ENCODE results near the gene IL27RA.

DNA sequence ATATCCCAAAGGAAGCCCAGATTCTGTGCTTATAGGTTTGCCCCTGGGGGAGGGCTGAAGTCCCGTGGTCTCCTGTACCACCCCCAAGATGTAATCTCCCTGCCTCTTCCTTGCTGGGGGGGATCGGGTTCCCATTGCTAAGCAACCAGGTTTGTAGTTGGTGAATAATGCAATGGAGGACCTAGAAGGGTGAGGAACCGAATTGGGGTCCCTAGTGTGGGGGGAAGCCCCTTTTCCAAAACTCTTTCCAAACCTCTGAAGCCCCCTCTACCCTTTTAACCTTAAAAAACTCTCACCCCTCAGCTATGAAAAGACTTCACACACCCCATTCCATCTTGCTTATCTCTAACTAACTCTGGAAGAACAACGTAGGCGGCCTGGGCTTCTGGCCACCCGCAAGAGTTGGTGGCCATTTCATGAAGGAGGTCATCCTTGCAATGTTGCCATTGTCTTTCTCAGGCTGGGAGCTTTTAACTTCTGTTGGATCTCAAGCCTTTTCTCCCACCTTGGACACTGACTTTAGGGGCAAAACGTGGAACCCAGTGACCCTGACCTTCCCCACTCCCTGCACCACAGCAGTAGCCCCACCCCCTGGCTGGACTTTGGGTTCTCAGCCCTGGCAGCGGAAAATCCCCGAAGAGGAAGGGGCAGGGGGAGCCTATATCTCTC is 29.7 kb downstream of the IL27RA start:
- TF ChIP-seq POLR2AphosphoS5 (IDR thresholded peaks at IDR 0.05; ENCODE audit: low read depth, low read length) (no peak), TAF1 (IDR thresholded peaks at IDR 0.05; ENCODE audit: borderline replicate concordance, insufficient read depth, low read length) (no peak), FOXP2 (optimal IDR thresholded peaks at IDR 0.05; ENCODE audit: borderline replicate concordance, extremely low read depth, extremely low read length, insufficient read depth) (no peak), SIN3A (IDR thresholded peaks at IDR 0.05; ENCODE audit: borderline replicate concordance, insufficient read depth, low read length) (no peak)
- TF ChIP-seq, protein P1, sequence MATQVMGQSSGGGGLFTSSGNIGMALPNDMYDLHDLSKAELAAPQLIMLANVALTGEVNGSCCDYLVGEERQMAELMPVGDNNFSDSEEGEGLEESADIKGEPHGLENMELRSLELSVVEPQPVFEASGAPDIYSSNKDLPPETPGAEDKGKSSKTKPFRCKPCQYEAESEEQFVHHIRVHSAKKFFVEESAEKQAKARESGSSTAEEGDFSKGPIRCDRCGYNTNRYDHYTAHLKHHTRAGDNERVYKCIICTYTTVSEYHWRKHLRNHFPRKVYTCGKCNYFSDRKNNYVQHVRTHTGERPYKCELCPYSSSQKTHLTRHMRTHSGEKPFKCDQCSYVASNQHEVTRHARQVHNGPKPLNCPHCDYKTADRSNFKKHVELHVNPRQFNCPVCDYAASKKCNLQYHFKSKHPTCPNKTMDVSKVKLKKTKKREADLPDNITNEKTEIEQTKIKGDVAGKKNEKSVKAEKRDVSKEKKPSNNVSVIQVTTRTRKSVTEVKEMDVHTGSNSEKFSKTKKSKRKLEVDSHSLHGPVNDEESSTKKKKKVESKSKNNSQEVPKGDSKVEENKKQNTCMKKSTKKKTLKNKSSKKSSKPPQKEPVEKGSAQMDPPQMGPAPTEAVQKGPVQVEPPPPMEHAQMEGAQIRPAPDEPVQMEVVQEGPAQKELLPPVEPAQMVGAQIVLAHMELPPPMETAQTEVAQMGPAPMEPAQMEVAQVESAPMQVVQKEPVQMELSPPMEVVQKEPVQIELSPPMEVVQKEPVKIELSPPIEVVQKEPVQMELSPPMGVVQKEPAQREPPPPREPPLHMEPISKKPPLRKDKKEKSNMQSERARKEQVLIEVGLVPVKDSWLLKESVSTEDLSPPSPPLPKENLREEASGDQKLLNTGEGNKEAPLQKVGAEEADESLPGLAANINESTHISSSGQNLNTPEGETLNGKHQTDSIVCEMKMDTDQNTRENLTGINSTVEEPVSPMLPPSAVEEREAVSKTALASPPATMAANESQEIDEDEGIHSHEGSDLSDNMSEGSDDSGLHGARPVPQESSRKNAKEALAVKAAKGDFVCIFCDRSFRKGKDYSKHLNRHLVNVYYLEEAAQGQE (IDR thresholded peaks at IDR 0.05; ENCODE audit: insufficient read depth in 1 of 2, low read depth in 2 of 2, low read length in 2 of 2) = no peak

Measured in PFSK-1 (cell line).